Neutrophil (primary cell): ENCODE data around the gene KISS1R.
"Not testable (repeated sequence)": the region's sequence is repeated elsewhere in the genome, so short reads cannot be mapped to it uniquely, and the experiment has no call there.

Source experiments
- H3K27ac ChIP-seq: fragments of 200-600 bp; sonication (generic); 2 replicates; pipeline ENCODE4 v1.5.1; 2016; ENCODE audit warnings: mild to moderate bottlenecking, moderate library complexity
- H3K27me3 ChIP-seq: fragments of 200-600 bp; sonication (generic); 2 replicates; pipeline ENCODE4 v1.6.0; 2016; ENCODE audit warnings: mild to moderate bottlenecking
- H3K36me3 ChIP-seq: fragments of 200-600 bp; sonication (generic); 2 replicates; pipeline ENCODE4 v1.5.1; 2017
- H3K4me1 ChIP-seq, 2 experiments: fragments of 200-600 bp in 1 of 2; sonication (generic) in 1 of 2; 1 replicate in 1 of 2; 2 replicates in 1 of 2; pipeline versions ENCODE4 v1.5.1 to v1.6.1; 2013 to 2016; ENCODE audit warnings: low read depth in 1 of 2, low read length in 1 of 2, mild to moderate bottlenecking in 1 of 2, moderate library complexity in 1 of 2; ENCODE audit not compliant: control insufficient read depth in 1 of 2, insufficient read depth in 1 of 2
- H3K4me3 ChIP-seq, 2 experiments: fragments of 200-600 bp in 1 of 2; sonication (generic) in 1 of 2; 1 replicate in 1 of 2; 2 replicates in 1 of 2; pipeline ENCODE4 v1.5.1; 2013 to 2016; ENCODE audit warnings: low read depth in 1 of 2, low read length in 1 of 2, mild to moderate bottlenecking in 1 of 2, moderate library complexity in 1 of 2
- H3K9me3 ChIP-seq: fragments of 200-600 bp; sonication (generic); 2 replicates; pipeline ENCODE4 v1.5.1; 2016
- TF ChIP-seq, protein P1 (sequence below): fragments of 200-600 bp; sonication (generic); IDR thresholded peaks from 2 replicates; pipeline ENCODE4 v1.5.1; 2016; ENCODE audit warnings: antibody characterized with exemption

KISS1R gene

DNA sequence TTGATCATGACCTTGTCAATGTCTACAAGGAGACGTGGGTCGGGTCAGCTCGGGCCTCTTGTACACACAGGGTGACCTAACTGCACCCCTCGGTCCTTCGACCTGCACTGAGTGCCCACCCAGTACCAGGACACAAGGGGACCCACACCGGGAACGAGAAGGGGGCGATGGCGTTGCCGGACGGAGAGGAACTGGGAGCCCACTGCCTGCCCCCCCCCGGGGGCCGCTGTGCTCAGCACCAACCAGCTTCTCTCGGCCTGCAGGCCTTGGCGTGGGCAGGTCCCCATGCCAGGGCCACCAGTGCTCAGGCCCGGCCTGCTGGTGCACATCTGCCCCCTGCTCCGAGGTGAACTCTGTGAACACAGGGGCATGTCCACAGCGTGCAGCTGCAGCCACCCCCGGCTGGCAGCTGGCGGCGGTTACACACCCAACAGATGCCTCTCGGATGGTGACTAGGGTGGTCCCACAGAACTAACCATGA lies 43.5 kb upstream of the KISS1R start:
- Histone ChIP-seq H3K27me3 (no peaks in the 10 kb centered on the region), H3K36me3 (peaks cover 71% of the 10 kb centered on the region), H3K27ac (no peak overlapping the region), H3K9me3 (no peaks in the 10 kb centered on the region), H3K4me1 (peaks cover 7 to 10% of the 10 kb centered on the region in 2 experiments), H3K4me3 (no peak overlapping the region)
- TF ChIP-seq, protein P1, sequence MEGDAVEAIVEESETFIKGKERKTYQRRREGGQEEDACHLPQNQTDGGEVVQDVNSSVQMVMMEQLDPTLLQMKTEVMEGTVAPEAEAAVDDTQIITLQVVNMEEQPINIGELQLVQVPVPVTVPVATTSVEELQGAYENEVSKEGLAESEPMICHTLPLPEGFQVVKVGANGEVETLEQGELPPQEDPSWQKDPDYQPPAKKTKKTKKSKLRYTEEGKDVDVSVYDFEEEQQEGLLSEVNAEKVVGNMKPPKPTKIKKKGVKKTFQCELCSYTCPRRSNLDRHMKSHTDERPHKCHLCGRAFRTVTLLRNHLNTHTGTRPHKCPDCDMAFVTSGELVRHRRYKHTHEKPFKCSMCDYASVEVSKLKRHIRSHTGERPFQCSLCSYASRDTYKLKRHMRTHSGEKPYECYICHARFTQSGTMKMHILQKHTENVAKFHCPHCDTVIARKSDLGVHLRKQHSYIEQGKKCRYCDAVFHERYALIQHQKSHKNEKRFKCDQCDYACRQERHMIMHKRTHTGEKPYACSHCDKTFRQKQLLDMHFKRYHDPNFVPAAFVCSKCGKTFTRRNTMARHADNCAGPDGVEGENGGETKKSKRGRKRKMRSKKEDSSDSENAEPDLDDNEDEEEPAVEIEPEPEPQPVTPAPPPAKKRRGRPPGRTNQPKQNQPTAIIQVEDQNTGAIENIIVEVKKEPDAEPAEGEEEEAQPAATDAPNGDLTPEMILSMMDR = no peak

DNA sequence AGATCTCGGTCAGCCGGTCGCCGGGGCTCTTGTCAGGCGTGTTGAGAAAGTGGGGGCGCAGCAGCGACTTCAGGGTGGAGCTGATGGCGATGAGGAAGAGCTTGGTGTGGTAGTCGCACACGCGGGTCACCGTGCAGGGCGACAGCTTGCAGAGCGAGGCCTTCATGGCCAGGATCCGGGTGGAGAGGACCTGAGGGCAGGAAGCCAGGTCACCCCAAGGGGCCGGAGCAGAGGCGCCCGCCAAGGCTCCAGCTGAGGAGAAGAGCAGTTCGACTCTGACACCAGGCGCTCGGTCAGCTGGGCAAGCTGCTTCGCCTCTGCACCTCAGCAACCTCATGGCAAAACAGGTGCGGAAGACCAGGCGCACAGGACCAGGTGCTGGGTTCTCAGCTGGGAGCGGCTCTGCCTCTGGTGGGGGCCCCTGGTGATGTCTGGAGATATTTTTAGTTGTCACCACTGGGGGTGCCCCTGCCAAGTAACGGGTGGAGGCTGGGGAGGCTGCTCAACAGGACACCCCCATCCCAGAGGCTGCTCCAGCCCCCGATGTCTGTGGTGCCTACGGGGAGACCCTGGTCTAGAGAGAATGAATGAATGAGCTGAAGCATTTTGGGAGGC lies 41.8 kb upstream of the KISS1R start:
- TF ChIP-seq, protein P1 = no peak
- Histone ChIP-seq H3K27me3 (no peaks in the 10 kb centered on the region), H3K9me3 (no peaks in the 10 kb centered on the region), H3K4me1 (peaks cover 7 to 10% of the 10 kb centered on the region in 2 experiments), H3K36me3 (peaks cover 71% of the 10 kb centered on the region), H3K4me3 (no peak overlapping the region), H3K27ac (no peak overlapping the region)

DNA sequence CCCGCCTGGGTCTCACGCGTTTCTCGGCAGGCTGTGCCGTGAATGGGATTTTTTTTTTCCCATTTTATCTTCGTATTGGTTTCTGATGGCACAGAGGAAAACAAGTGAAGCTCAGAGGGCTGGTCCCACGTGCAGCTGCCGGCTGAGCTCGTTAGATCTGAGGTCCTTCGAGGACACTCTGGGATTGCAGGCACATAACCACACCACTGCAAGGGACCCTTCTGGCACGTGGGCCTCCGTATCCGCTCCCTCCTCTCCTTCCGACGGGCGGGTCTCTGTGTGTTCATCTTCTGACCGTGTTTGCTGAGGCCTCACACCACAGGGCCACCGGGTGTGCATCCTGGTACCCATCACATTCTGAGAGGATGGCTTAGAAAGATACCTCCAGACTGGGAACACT lies 41.0 kb upstream of the KISS1R start:
- no peak overlapping the region for H3K4me3 ChIP-seq
- H3K27ac ChIP-seq = no peak overlapping the region
- peaks cover 7 to 10% of the 10 kb centered on the region in 2 experiments for H3K4me1 ChIP-seq
- TF ChIP-seq, protein P1 = no peak
- H3K27me3 ChIP-seq = no peaks in the 10 kb centered on the region
- H3K36me3 ChIP-seq = peaks cover 67% of the 10 kb centered on the region
- H3K9me3 ChIP-seq = no peaks in the 10 kb centered on the region

DNA sequence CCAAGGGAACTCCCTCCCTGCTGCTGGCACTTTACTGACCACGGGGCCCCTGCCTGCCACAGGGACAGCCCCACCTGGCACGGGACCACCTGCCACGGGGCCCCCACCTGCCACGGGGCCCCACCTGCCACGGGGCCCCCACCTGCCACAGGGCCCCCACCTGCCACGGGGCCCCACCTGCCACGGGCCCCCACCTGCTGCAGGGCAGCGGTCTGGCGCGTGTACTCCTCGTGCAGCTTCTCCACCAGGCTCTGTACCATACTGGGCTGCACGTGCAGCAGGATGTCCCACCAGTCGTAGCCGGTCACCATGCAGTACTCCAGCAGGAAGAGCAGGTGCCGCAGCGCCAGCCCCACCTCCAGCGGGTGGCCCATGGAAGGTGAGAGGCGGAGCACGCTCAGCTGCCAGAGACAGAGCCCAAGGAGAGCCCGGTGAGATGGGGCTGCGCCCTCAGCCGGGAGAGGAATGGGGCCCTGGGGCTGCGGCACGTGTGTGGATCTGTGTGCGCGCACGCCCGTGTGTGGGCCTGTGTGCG lies 40.3 kb upstream of the KISS1R start:
- Histone ChIP-seq H3K27me3 (no peaks in the 10 kb centered on the region), H3K27ac (no peak overlapping the region), H3K36me3 (peaks cover 70% of the 10 kb centered on the region), H3K9me3 (no peaks in the 10 kb centered on the region), H3K4me3 (no peak overlapping the region), H3K4me1 (peaks cover 6 to 9% of the 10 kb centered on the region in 2 experiments)
- TF ChIP-seq, protein P1 = no peak

DNA sequence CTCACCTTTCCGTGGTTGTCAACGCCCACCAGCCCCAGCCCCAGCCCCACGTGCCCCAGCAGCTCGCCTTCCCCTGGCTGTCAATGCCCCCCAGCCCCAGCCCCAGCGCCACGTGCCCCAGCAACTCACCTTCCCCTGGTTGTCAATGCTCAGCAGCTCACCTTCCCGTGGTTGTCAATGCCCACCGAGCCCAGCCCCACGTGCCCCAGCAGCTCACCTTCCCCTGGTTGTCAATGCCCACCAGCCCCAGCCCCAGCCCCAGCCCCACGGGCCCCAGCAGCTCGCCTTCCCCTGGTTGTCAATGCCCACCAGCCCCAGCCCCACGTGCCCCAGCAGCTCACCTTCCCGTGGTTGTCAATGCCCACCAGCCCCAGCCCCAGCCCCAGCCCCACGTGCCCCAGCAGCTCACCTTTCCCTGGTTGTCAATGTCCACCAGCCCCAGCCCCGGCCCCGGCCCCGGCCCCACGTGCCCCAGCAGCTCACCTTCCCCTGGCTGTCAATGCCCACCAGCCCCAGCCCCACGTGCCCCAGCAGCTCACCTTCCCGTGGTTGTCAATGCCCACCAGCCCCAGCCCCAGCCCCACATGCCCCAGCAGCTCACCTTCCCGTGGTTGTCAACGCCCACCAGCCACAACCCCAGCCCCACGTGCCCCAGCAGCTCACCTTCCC lies 39.0 kb upstream of the KISS1R start:
- not testable (repeated sequence) for H3K9me3 ChIP-seq, H3K4me3 ChIP-seq, H3K4me1 ChIP-seq, H3K27ac ChIP-seq, H3K27me3 ChIP-seq
- peaks cover 82% of the 10 kb centered on the region for H3K36me3 ChIP-seq

DNA sequence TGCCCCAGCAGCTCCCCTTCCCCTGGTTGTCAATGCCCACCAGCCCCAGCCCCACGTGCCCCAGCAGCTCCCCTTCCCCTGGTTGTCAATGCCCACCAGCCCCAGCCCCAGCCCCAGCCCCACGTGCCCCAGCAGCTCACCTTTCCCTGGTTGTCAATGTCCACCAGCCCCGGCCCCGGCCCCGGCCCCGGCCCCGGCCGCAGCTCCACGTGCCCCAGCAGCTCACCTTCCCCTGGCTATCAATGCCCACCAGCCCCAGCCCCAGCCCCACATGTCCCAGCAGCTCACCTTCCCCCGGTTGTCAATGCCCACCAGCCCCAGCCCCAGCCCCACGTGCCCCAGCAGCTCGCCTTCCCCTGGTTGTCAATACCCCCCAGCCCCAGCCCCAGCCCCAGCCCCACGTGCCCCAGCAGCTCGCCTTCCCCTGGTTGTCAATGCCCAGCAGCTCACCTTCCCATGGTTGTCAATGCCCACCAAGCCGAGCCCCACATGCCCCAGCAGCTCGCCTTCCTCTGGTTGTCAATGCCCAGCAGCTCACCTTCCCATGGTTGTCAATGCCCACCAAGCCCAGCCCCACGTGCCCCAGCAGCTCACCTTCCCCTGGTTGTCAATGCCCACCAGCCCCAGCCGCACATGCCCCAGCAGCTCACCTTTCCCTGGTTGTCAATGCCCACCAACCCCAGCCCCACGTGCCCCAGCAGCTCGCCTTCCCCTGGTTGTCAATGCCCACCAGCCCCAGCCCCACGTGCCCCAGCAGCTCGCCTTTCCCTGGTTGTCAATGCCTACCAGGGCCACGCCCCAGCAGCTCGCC lies 38.2 kb upstream of the KISS1R start:
- H3K9me3 ChIP-seq, H3K27ac ChIP-seq, H3K27me3 ChIP-seq, H3K4me3 ChIP-seq, H3K4me1 ChIP-seq: not testable (repeated sequence)
- peaks cover 85% of the 10 kb centered on the region for H3K36me3 ChIP-seq
